Mesenchymal stem cell (in vitro differentiated cells and primary cell): ENCODE measurements around the gene TPO.

ENCODE experiments used
- DNase-seq: peaks from one replicate; pipeline ENCODE4 v3.0.0-alpha.2; 2013
- H2AFZ ChIP-seq: one replicate; pipeline ENCODE4 v1.6.1; 2013; ENCODE audit warnings: low read depth, mild to moderate bottlenecking, control low read depth, inconsistent platforms, low read length, moderate library complexity
- H2AK5ac ChIP-seq: 2 replicates; pipeline ENCODE4 v1.6.1; 2013; ENCODE audit warnings: low read length, moderate library complexity, mild to moderate bottlenecking, inconsistent platforms; ENCODE audit not compliant: severe bottlenecking
- H2BK120ac ChIP-seq: one replicate; pipeline ENCODE4 v1.6.1; 2013; ENCODE audit warnings: low read depth, mild to moderate bottlenecking, inconsistent platforms, low read length, moderate library complexity
- H2BK12ac ChIP-seq, 2 experiments: one replicate each; pipeline ENCODE4 v1.6.1; 2013; ENCODE audit warnings: inconsistent platforms in 2 of 2, low read length in 2 of 2, mild to moderate bottlenecking in 2 of 2, moderate library complexity in 2 of 2, control low read depth in 1 of 2
- H2BK15ac ChIP-seq: one replicate; pipeline ENCODE4 v1.6.1; 2013; ENCODE audit warnings: mild to moderate bottlenecking, low read depth, inconsistent platforms; ENCODE audit not compliant: poor library complexity, severe bottlenecking
- H2BK5ac ChIP-seq: 2 replicates; pipeline ENCODE4 v1.6.1; 2013; ENCODE audit warnings: low read depth, mild to moderate bottlenecking, low read length, control low read depth, inconsistent platforms; ENCODE audit not compliant: poor library complexity, severe bottlenecking
- H3K14ac ChIP-seq, 2 experiments: one replicate each; pipeline ENCODE4 v1.6.1; 2013; ENCODE audit warnings: inconsistent platforms in 2 of 2, low read length in 2 of 2, control low read depth in 1 of 2, mild to moderate bottlenecking in 1 of 2, moderate library complexity in 1 of 2
- H3K18ac ChIP-seq, 2 experiments: one replicate each; pipeline ENCODE4 v1.6.1; 2013; ENCODE audit warnings: inconsistent platforms in 2 of 2, low read length in 2 of 2, control low read depth in 1 of 2, low read depth in 1 of 2, mild to moderate bottlenecking in 1 of 2
- H3K23ac ChIP-seq, 2 experiments: one replicate each; pipeline ENCODE4 v1.6.1; 2013; ENCODE audit warnings: inconsistent platforms in 2 of 2, low read length in 2 of 2, mild to moderate bottlenecking in 2 of 2, moderate library complexity in 2 of 2, control low read depth in 1 of 2
- H3K27ac ChIP-seq: 2 replicates; pipeline ENCODE4 v1.5.1; 2013; ENCODE audit warnings: mild to moderate bottlenecking, moderate library complexity, low read length, control low read depth, inconsistent platforms; ENCODE audit not compliant: poor library complexity, severe bottlenecking
- H3K27me3 ChIP-seq, 2 experiments: 2 replicates each; pipeline versions ENCODE4 v1.6.1 to v1.7.0; 2013; ENCODE audit warnings: low read length in 2 of 2, mild to moderate bottlenecking in 2 of 2, moderate library complexity in 2 of 2, control low read depth in 1 of 2, inconsistent platforms in 1 of 2; ENCODE audit not compliant: control insufficient read depth in 1 of 2, insufficient read depth in 1 of 2
- H3K36me3 ChIP-seq, 2 experiments: 2 replicates each; pipeline versions ENCODE4 v1.6.1 to v1.7.0; 2013; ENCODE audit warnings: low read length in 2 of 2, control low read depth in 1 of 2, inconsistent platforms in 1 of 2, low read depth in 1 of 2, mild to moderate bottlenecking in 1 of 2; ENCODE audit not compliant: insufficient read depth in 2 of 2, control insufficient read depth in 1 of 2
- H3K4ac ChIP-seq, 2 experiments: one replicate each; pipeline ENCODE4 v1.6.1; 2013; ENCODE audit warnings: inconsistent platforms in 2 of 2, low read length in 2 of 2, mild to moderate bottlenecking in 2 of 2, moderate library complexity in 2 of 2, control low read depth in 1 of 2, low read depth in 1 of 2
- H3K4me1 ChIP-seq: 2 replicates; pipeline ENCODE4 v1.6.1; 2013; ENCODE audit warnings: low read depth, low read length, control low read depth; ENCODE audit not compliant: control insufficient read depth, insufficient read depth
- H3K4me2 ChIP-seq: 2 replicates; pipeline ENCODE4 v1.6.1; 2013; ENCODE audit warnings: low read length, mild to moderate bottlenecking, inconsistent platforms; ENCODE audit not compliant: poor library complexity, severe bottlenecking
- H3K4me3 ChIP-seq, 2 experiments: 2 replicates each; pipeline versions ENCODE4 v1.5.1 to v1.7.0; 2013; ENCODE audit warnings: low read length in 2 of 2, mild to moderate bottlenecking in 2 of 2, control low read depth in 1 of 2, low read depth in 1 of 2; ENCODE audit not compliant: insufficient read depth in 1 of 2
- H3K79me1 ChIP-seq: replicated peaks from 2 replicates; pipeline ENCODE4 v1.6.1; 2013; ENCODE audit warnings: mild to moderate bottlenecking, control low read depth, low read length, inconsistent platforms; ENCODE audit not compliant: poor library complexity, severe bottlenecking
- H3K9ac ChIP-seq: 2 replicates; pipeline ENCODE4 v1.7.0; 2013; ENCODE audit warnings: mild to moderate bottlenecking, low read length, moderate library complexity
- H3K9me3 ChIP-seq: 2 replicates; pipeline ENCODE4 v1.7.0; 2013; ENCODE audit warnings: mild to moderate bottlenecking, low read length; ENCODE audit not compliant: control insufficient read depth
- H4K8ac ChIP-seq: one replicate; pipeline ENCODE4 v1.6.1; 2013; ENCODE audit warnings: inconsistent platforms, mild to moderate bottlenecking, low read length, moderate library complexity
- H4K91ac ChIP-seq: one replicate; pipeline ENCODE4 v1.6.1; 2013; ENCODE audit warnings: mild to moderate bottlenecking, low read length, inconsistent platforms
- WGBS: methylation state at CpG from one replicate; pipeline ENCODE4 v1.1.7; 2013; ENCODE audit warnings: mixed read lengths; 5-methylcytosine and 5-hydroxymethylcytosine counted together

TPO gene

DNA sequence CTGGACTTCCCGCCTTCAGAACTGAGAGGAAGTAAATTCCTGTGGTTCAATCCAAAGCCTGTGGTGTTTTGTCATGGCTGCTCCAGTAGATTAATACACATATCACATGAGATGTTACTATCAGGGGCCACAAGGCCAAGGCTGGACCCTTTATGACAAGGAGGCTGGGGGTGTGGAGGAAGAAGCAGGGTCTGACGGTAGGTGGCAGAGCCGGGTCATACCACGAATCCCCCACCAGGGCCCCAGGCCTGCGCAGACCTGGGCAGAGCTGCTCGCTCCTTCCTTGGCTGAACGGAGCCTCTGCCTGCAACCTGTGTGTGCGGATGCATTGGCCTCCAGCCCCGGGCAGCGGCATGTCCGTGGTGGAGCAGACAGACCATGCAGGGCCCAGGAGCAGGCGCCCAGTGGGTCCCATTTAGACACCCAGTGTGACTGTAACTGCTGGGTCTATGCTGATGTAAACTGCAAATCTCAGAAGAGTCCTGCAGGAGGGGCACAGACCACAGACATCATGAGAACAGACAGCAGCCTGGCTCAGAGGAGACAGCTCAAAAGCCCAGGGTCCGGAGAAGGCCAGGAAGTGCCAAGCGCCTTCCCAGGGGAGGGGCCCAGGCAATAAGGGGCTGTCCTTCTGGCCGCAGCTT, 175.8 kb downstream of the TPO start:
- 85% methylated on average over 12 of the region's 15 CpGs for WGBS
- H2BK120ac ChIP-seq = no peak overlapping the region
- no peak overlapping the region for H3K18ac ChIP-seq
- no peak overlapping the region for H3K14ac ChIP-seq
- no peak overlapping the region for H3K9ac ChIP-seq
- H3K79me1 ChIP-seq = no peaks in the 10 kb centered on the region
- peaks cover 0 to 54% of the 10 kb centered on the region in 2 experiments for H3K27me3 ChIP-seq
- H2BK15ac ChIP-seq = no peak overlapping the region
- no peak overlapping the region for H3K4me2 ChIP-seq
- H3K36me3 ChIP-seq = no peaks in the 10 kb centered on the region
- peak overlapping the region; percentile 13 for H2AK5ac ChIP-seq
- peak overlapping the region; percentile 22 for H2BK5ac ChIP-seq
- no peak overlapping the region for H2BK12ac ChIP-seq
- H3K27ac ChIP-seq = no peak overlapping the region
- H2AFZ ChIP-seq = no peak overlapping the region
- no peaks in the 10 kb centered on the region for H3K9me3 ChIP-seq
- no peak overlapping the region for H3K4me3 ChIP-seq
- no peak for DNase-seq
- no peak overlapping the region for H4K8ac ChIP-seq
- no peak overlapping the region for H3K23ac ChIP-seq
- H3K4me1 ChIP-seq = peaks cover 64% of the 10 kb centered on the region
- no peak overlapping the region for H4K91ac ChIP-seq
- H3K4ac ChIP-seq = no peak overlapping the region

- no peak overlapping the region for H2BK15ac ChIP-seq
- no peak overlapping the region for H3K27ac ChIP-seq
- no peak for DNase-seq
- H2BK5ac ChIP-seq = no peak overlapping the region
- H2BK12ac ChIP-seq = no peak overlapping the region
- H3K36me3 ChIP-seq = no peaks in the 10 kb centered on the region
- H2BK120ac ChIP-seq = no peak overlapping the region
- H3K4me1 ChIP-seq = peaks cover 67% of the 10 kb centered on the region
- no peak overlapping the region for H4K91ac ChIP-seq
- H3K27me3 ChIP-seq = peaks cover 0 to 50% of the 10 kb centered on the region in 2 experiments
- no peak overlapping the region for H2AFZ ChIP-seq
- no peak overlapping the region for H3K4me3 ChIP-seq
- no peak overlapping the region for H3K4ac ChIP-seq
- H2AK5ac ChIP-seq = peak overlapping the region; percentile 3
- 74% methylated on average over 18 of the region's 18 CpGs for WGBS
- no peak overlapping the region for H3K14ac ChIP-seq
- no peaks in the 10 kb centered on the region for H3K79me1 ChIP-seq
- no peak overlapping the region for H3K9ac ChIP-seq
- H3K4me2 ChIP-seq = no peak overlapping the region
- no peak overlapping the region for H3K23ac ChIP-seq
- H4K8ac ChIP-seq = peak overlapping the region; percentile 46
- H3K18ac ChIP-seq = no peak overlapping the region
- no peaks in the 10 kb centered on the region for H3K9me3 ChIP-seq
Observed at GRCh38 chr2:1590596-1591460, 177.6 kb downstream of the TPO start.

- no peak overlapping the region for H3K9ac ChIP-seq
- H3K79me1 ChIP-seq = no peaks in the 10 kb centered on the region
- H2BK12ac ChIP-seq = peak overlapping the region in 1 of 2 experiments; percentile 12
- H3K4me1 ChIP-seq = peaks cover 62% of the 10 kb centered on the region
- peak overlapping the region; percentile 13 for H2AK5ac ChIP-seq
- H2BK120ac ChIP-seq = no peak overlapping the region
- 87% methylated on average over 16 of the region's 16 CpGs for WGBS
- no peak overlapping the region for H3K4me3 ChIP-seq
- H3K9me3 ChIP-seq = no peaks in the 10 kb centered on the region
- no peak overlapping the region for H4K91ac ChIP-seq
- no peak overlapping the region for H3K14ac ChIP-seq
- H2BK15ac ChIP-seq = no peak overlapping the region
- H4K8ac ChIP-seq = no peak overlapping the region
- no peak overlapping the region for H3K23ac ChIP-seq
- no peaks in the 10 kb centered on the region for H3K36me3 ChIP-seq
- no peak for DNase-seq
- H3K27me3 ChIP-seq = peaks cover 0 to 49% of the 10 kb centered on the region in 2 experiments
- H3K4ac ChIP-seq = no peak overlapping the region
- H2BK5ac ChIP-seq = no peak overlapping the region
- H3K18ac ChIP-seq = no peak overlapping the region
- no peak overlapping the region for H3K4me2 ChIP-seq
- no peak overlapping the region for H2AFZ ChIP-seq
- H3K27ac ChIP-seq = no peak overlapping the region
Observed at GRCh38 chr2:1591461-1591770, 178.2 kb downstream of the TPO start.
